ENCODE data around the gene SAA4. TPM values are rescaled to one million over a fixed set of nuclear protein-coding genes. Genes with fewer than 3 reads are reported as not detected.
A peak's percentile ranks its signal among the peaks of the same experiment; 100 is the strongest.
"Not testable (repeated sequence)": the region's sequence is repeated elsewhere in the genome, so short reads cannot be mapped to it uniquely, and the experiment has no call there.

SAA4 gene
- total and polyA plus RNA-seq, 8 donors, result 1.6 TPM; not detected in 7

- Histone ChIP-seq H3K36me3 (no peaks in the 10 kb centered on the region), H3K9me3 (peaks cover 0 to 4% (median 0%) of the 10 kb centered on the region in 4 donors), H3K27me3 (no peaks in the 10 kb centered on the region), H3K4me3 (no peak overlapping the region), H3K27ac (no peak overlapping the region), H3K4me1 (no peaks in the 10 kb centered on the region)
- 83 to 95% (median 85%) methylated on average over 2 of the region's 2 CpGs for WGBS, 5 donors
- no peak for DNase-seq
- TF ChIP-seq EP300 (IDR thresholded peaks at IDR 0.05) (no peak), POLR2A (IDR thresholded peaks at IDR 0.05) (no peak), CTCF (IDR thresholded peaks at IDR 0.05) (no peak), POLR2AphosphoS5 (IDR thresholded peaks at IDR 0.05) (no peak)
- intact Hi-C loops (cut with DNase I; ENCODE audit: low total_unique reads), result no loop called here
Observed at GRCh38 chr11:18196532-18196931, 40.1 kb downstream of the SAA4 start.

- Histone ChIP-seq H3K27me3 (no peaks in the 10 kb centered on the region), H3K4me1 (no peaks in the 10 kb centered on the region), H3K4me3 (no peak overlapping the region), H3K27ac (no peak overlapping the region), H3K9me3 (no peaks in the 10 kb centered on the region), H3K36me3 (no peaks in the 10 kb centered on the region)
- TF ChIP-seq POLR2AphosphoS5 (IDR thresholded peaks at IDR 0.05) (no peak), EP300 (IDR thresholded peaks at IDR 0.05) (no peak), CTCF (IDR thresholded peaks at IDR 0.05) (no peak), POLR2A (IDR thresholded peaks at IDR 0.05) (no peak)
- 25 to 38% (median 27%) methylated on average over 4 of the region's 4 CpGs for WGBS, 5 donors
- DNase-seq, result peak in 1 of 2 donors; percentile 9
- intact Hi-C loops (cut with DNase I; ENCODE audit: low total_unique reads), result no loop called here
Observed at GRCh38 chr11:18193010-18193409, 43.6 kb downstream of the SAA4 start.

GRCh38 chr11:18191376-18191775, 45.2 kb downstream of the SAA4 start:
- H3K27ac ChIP-seq, result no peak overlapping the region
- H3K4me1 ChIP-seq, result no peaks in the 10 kb centered on the region
- TF ChIP-seq EP300 (IDR thresholded peaks at IDR 0.05) (no peak), CTCF (IDR thresholded peaks at IDR 0.05) (no peak), POLR2A (IDR thresholded peaks at IDR 0.05) (no peak), POLR2AphosphoS5 (IDR thresholded peaks at IDR 0.05) (no peak)
- H3K9me3 ChIP-seq, result no peaks in the 10 kb centered on the region
- no peaks in the 10 kb centered on the region for H3K27me3 ChIP-seq
- WGBS, 5 donors, result 86 to 97% (median 92%) methylated on average over 3 of the region's 3 CpGs
- DNase-seq, result no peak
- no peaks in the 10 kb centered on the region for H3K36me3 ChIP-seq
- no peak overlapping the region for H3K4me3 ChIP-seq
- intact Hi-C loops (cut with DNase I; ENCODE audit: low total_unique reads), result no loop called here

- intact Hi-C loops (cut with DNase I; ENCODE audit: low total_unique reads); H3K27me3 ChIP-seq; H3K27ac ChIP-seq; H3K4me3 ChIP-seq; H3K4me1 ChIP-seq; H3K36me3 ChIP-seq; H3K9me3 ChIP-seq; DNase-seq: not testable (repeated sequence)
- WGBS, 5 donors, result 89 to 92% (median 92%) methylated on average over 34 of the region's 34 CpGs
Observed at GRCh38 chr11:18189476-18190245, 46.9 kb downstream of the SAA4 start.

GRCh38 chr11:18188796-18189195, 47.8 kb downstream of the SAA4 start:
- Histone ChIP-seq H3K27me3 (peaks cover 0 to 3% (median 0%) of the 10 kb centered on the region in 3 donors), H3K36me3 (no peaks in the 10 kb centered on the region), H3K4me1 (no peaks in the 10 kb centered on the region), H3K9me3 (no peaks in the 10 kb centered on the region), H3K27ac (no peak overlapping the region), H3K4me3 (no peak overlapping the region)
- TF ChIP-seq POLR2A (IDR thresholded peaks at IDR 0.05) (no peak), CTCF (IDR thresholded peaks at IDR 0.05) (no peak), POLR2AphosphoS5 (IDR thresholded peaks at IDR 0.05) (no peak), EP300 (IDR thresholded peaks at IDR 0.05) (no peak)
- no peak for DNase-seq
- 89 to 95% (median 94%) methylated on average over 24 of the region's 24 CpGs for WGBS, 5 donors
- intact Hi-C loops (cut with DNase I; ENCODE audit: low total_unique reads), result no loop called here
